ENCODE results near the gene PCK1.
"Not testable (repeated sequence)": the region's sequence is repeated elsewhere in the genome, so short reads cannot be mapped to it uniquely, and the experiment has no call there.

The PCK1 gene

DNA sequence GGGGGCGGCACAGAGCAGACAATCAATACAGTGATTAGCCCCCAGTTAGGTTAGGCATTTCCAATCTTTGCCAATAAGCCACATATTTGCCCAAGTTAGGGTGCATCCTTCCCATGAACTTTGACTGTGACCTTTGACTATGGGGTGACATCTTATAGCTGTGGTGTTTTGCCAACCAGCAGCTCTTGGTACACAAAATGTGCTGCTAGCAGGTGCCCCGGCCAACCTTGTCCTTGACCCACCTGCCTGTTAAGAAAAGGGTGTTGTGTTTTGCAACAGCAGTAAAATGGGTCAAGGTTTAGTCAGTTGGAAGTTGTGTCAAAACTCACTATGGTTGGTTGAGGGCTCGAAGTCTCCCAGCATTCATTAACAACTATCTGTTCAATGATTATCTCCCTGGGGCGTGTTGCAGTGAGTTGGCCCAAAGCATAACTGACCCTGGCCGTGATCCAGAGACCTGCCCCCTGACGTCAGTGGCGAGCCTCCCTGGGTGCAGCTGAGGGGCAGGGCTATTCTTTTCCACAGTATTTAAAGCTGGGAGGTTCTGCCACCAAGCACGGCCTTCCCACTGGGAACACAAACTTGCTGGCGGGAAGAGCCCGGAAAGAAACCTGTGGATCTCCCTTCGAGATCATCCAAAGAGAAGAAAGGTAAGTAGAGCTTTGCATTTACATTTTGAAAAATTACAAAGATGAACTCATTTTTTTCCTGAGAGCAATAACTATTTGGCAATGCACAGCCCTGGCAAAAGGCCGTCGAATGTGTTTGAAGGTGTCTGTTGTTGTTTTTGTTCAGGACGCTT lies at the start of gene PCK1:
PCK1 (plus strand) TSS at position 557 of the 802 bp plus-strand sequence. CDS start 302 bp downstream, outside the sequence.
- no peak within 1 kb of the TSS for H3K4me3 ChIP-seq (replicated peaks in 1 of 2; ENCODE audit: low read depth in 2 of 2, low read length in 2 of 2)
- TF ChIP-seq, protein P1, sequence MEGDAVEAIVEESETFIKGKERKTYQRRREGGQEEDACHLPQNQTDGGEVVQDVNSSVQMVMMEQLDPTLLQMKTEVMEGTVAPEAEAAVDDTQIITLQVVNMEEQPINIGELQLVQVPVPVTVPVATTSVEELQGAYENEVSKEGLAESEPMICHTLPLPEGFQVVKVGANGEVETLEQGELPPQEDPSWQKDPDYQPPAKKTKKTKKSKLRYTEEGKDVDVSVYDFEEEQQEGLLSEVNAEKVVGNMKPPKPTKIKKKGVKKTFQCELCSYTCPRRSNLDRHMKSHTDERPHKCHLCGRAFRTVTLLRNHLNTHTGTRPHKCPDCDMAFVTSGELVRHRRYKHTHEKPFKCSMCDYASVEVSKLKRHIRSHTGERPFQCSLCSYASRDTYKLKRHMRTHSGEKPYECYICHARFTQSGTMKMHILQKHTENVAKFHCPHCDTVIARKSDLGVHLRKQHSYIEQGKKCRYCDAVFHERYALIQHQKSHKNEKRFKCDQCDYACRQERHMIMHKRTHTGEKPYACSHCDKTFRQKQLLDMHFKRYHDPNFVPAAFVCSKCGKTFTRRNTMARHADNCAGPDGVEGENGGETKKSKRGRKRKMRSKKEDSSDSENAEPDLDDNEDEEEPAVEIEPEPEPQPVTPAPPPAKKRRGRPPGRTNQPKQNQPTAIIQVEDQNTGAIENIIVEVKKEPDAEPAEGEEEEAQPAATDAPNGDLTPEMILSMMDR (IDR thresholded peaks at IDR 0.05; ENCODE audit: low read depth, low read length), result no peak

DNA sequence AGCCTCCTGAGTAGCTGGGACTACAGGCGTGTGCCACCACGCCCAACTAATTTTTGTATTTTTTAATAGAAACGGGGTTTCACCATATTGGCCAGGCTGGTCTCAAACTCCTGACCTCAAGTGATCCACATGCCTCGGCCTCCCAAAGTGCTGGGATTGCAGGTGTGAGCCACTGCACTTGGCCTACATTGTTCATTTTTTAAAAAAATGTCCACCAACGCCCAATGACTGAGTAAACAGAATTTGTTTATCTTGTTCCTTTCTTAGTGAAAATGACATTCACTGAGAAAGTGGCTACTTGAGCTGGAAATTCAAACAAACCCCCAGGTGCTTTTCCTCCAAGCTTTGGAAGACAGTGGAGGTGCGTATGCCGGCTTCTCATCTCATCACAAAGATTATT lies 49.2 kb upstream of the PCK1 start:
- not testable (repeated sequence) for H3K4me3 ChIP-seq (replicated peaks in 1 of 2; ENCODE audit: low read depth in 2 of 2, low read length in 2 of 2)

More for the DNA sequence above, at the start of gene PCK1:
- DNase-seq (ENCODE audit: low read depth in 2 of 2), result peak; percentile 15 to 18

DNA sequence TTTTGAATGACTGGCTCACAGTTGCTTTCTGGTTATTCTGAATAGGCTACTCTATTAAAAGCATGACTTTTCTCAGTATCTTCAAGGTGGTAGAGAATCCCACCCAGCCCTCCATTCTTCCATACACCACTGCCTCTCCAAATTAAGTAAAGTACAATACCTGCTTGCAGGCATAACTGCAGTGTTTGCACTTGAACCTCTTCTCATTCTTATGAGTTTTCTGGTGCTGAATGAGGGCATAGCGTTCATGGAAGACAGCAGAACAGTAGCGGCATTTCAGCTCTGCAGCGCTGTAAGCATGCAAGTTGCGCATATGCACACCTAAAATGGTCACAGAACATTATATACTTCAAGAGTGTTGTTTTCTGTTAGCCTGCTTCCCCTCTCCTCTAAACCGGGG lies 48.5 kb upstream of the PCK1 start:
- TF ChIP-seq, protein P1 (IDR thresholded peaks at IDR 0.05; ENCODE audit: low read depth, low read length), result no peak
- DNase-seq (ENCODE audit: low read depth in 2 of 2), result no peak
- no peak overlapping the region for H3K4me3 ChIP-seq (replicated peaks in 1 of 2; ENCODE audit: low read depth in 2 of 2, low read length in 2 of 2)

More for the DNA sequence above, 49.2 kb upstream of the PCK1 start:
- DNase-seq (ENCODE audit: low read depth in 2 of 2), result not testable (repeated sequence)

DNA sequence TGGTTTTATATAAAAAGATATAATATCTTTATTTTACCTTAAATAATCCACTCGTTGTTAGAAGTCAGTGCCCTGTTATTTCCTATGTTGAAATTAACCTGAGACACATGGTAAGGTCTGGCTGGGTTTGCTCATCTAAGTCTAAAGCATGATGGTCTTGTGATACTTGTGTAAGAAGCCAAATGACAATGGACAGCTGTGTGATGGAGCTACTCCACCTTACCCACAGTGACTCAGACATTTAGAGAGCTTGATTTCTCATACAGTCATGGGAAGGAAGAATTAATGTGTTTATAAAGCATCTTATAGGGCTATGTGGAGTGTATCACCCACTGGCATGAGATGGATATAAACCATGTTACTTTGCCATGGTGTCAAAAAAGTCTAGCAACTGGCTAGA lies 47.7 kb upstream of the PCK1 start:
- TF ChIP-seq, protein P1 (IDR thresholded peaks at IDR 0.05; ENCODE audit: low read depth, low read length), result no peak
- peak in 1 of 2 donors; percentile 45 for DNase-seq (ENCODE audit: low read depth in 2 of 2)

DNA sequence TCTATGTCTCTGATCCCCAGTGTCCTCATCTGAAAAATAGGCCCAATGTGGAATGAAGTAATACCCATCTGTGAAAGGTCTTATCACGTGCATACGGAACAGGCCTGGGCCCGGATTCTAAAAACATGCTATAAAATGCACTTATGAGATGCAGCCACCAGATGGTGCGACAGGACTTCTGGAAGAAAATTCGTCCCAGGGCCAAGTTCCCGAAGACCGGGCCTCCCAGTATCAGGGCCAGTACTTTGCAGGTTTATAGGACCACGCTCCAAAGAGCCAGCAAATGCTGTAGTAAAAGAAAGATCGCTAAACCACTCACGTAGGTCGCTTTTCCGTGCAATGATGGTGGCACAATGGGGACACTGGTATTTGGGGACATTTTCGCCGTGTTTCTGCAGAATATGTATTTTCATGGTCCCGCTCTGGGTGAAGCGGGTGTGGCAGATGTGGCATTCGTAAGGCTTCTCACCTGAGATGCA lies 46.6 kb upstream of the PCK1 start:
- no peak overlapping the region for H3K4me3 ChIP-seq (replicated peaks in 1 of 2; ENCODE audit: low read depth in 2 of 2, low read length in 2 of 2)
- TF ChIP-seq, protein P1 (IDR thresholded peaks at IDR 0.05; ENCODE audit: low read depth, low read length), result peak; percentile 74
- peak; percentile 81 to 85 for DNase-seq (ENCODE audit: low read depth in 2 of 2)

More for the DNA sequence above, 47.7 kb upstream of the PCK1 start:
- no peak overlapping the region for H3K4me3 ChIP-seq (replicated peaks in 1 of 2; ENCODE audit: low read depth in 2 of 2, low read length in 2 of 2)

DNA sequence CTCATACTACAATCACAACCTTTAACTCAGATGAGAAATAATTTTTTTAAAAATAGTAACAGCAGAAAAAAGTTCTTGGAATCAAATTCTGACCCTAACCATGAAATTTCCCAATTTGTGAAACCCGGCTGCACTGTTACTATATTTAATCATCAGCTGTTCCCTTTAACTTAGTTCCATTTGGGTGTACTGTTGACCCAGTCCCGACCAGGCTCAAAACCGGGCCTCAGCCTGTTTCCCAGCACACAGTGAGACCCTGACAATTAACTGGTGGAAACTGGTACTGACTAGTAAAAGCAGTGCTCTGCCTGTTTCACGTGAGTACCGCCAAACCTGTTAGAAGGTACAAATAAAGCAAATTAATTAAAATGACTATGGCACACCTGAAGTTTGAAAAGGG lies 43.0 kb upstream of the PCK1 start:
- TF ChIP-seq, protein P1 (IDR thresholded peaks at IDR 0.05; ENCODE audit: low read depth, low read length), result no peak
- no peak for DNase-seq (ENCODE audit: low read depth in 2 of 2)
- H3K4me3 ChIP-seq (replicated peaks in 1 of 2; ENCODE audit: low read depth in 2 of 2, low read length in 2 of 2), result no peak overlapping the region

DNA sequence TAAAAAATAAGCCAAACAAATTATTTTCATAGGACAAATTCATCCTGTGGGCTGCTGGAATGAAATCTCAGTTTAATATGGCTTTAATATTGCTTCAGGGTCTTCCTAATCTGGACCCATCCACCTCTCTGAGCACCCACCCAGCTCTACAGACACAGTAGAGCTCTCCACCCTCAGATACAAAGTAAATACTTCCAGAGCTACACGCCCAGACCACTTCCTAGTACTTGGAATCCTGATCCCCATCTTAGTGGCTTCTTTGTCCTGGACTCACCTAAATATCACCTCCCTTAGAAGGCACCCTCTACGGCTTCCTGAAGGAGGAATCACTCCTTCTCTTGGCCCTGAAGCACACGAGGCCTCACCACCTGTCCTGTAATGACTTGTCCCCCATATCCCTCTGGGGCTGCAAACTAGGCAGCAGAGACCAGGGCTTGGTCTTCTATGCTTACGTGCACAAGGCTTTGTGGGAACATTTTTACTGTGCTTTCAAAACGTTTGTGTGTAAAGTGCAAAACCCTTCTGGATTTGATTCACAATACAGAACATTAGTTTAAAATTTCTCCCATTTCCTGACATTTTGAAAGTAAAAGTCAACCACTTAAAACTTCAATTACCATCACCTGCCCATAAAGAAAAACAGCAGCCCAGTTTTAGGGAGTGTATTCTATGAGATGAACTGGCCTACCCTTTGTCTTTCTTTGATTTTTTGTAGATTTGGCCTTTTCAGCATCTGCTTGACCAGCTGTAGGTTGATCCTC lies 38.4 kb upstream of the PCK1 start:
- H3K4me3 ChIP-seq (replicated peaks in 1 of 2; ENCODE audit: low read depth in 2 of 2, low read length in 2 of 2), result no peak overlapping the region

More for the DNA sequence above, 38.4 kb upstream of the PCK1 start:
- TF ChIP-seq, protein P1 (IDR thresholded peaks at IDR 0.05; ENCODE audit: low read depth, low read length), result no peak
- no peak for DNase-seq (ENCODE audit: low read depth in 2 of 2)

All from cardiac fibroblast (primary cell).